Esophagus (tissue), 2 donors: Measurements from ENCODE around the gene DNAJC9. TPM values are rescaled to one million over a fixed set of nuclear protein-coding genes. Genes with fewer than 3 reads are reported as not detected.
A peak's percentile ranks its signal among the peaks of the same experiment; 100 is the strongest.

Source experiments
- H3K27ac ChIP-seq, 2 donors: one replicate each; pipeline ENCODE4 v1.5.1; 2013; ENCODE audit warnings: low read depth in 2 of 2, mild to moderate bottlenecking in 2 of 2, inconsistent platforms in 1 of 2, low read length in 1 of 2, moderate library complexity in 1 of 2
- H3K27me3 ChIP-seq, 2 donors: one replicate each; pipeline ENCODE4 v1.6.1; 2013; ENCODE audit warnings: low read length in 2 of 2, control low read depth in 1 of 2, mild to moderate bottlenecking in 1 of 2; ENCODE audit not compliant: insufficient read depth in 2 of 2, control insufficient read depth in 1 of 2
- H3K36me3 ChIP-seq, 2 donors: one replicate each; pipeline ENCODE4 v1.6.1; 2013; ENCODE audit warnings: low read length in 1 of 2; ENCODE audit not compliant: control insufficient read depth in 2 of 2, insufficient read depth in 2 of 2
- H3K4me1 ChIP-seq, 2 donors: one replicate each; pipeline ENCODE4 v1.6.1; 2013; ENCODE audit warnings: low read length in 1 of 2; ENCODE audit not compliant: control insufficient read depth in 2 of 2, insufficient read depth in 2 of 2
- H3K4me3 ChIP-seq, 2 donors: one replicate each; pipeline ENCODE4 v1.5.1; 2013; ENCODE audit warnings: low read length in 2 of 2, mild to moderate bottlenecking in 2 of 2, low read depth in 1 of 2, moderate library complexity in 1 of 2
- H3K9me3 ChIP-seq, 2 donors: one replicate each; pipeline ENCODE4 v1.6.1; 2013; ENCODE audit warnings: mild to moderate bottlenecking in 2 of 2, low read depth in 1 of 2, low read length in 1 of 2, moderate library complexity in 1 of 2; ENCODE audit not compliant: control insufficient read depth in 2 of 2, insufficient read depth in 1 of 2
- WGBS, 2 donors: extraction: QIAGEN DNeasy Blood & Tissue Kit; methylation state at CpG; one replicate each; pipeline ENCODE4 v1.1.7; 2013; 5-methylcytosine and 5-hydroxymethylcytosine counted together
- polyA plus RNA-seq, 2 donors: library from polyadenylated mRNA; stranded (reverse); fragments of 200-250 nt; gene quantifications; one replicate each; pipeline ENCODE4 v1.2.3, GENCODE V29; 2013
- donor health status: healthy with polysubstance abuse.
- donor health status: Bipolar disorder and iron deficiency.

DNAJC9 gene
- 10 to 100 TPM; 13.7 to 19.0 TPM for polyA plus RNA-seq

- 0 to 1% methylated on average over 78 of the region's 78 CpGs for WGBS, 2 donors
- no peaks in the 10 kb centered on the region for H3K9me3 ChIP-seq
- H3K36me3 ChIP-seq, result peaks cover 2 to 4% of the 10 kb centered on the region in 2 donors
- H3K4me1 ChIP-seq, result peaks cover 4 to 5% of the 10 kb centered on the region in 2 donors
- H3K27ac ChIP-seq, result peak within 1 kb of the TSS; percentile 96 to 98
- H3K27me3 ChIP-seq, result no peaks in the 10 kb centered on the region
- peak within 1 kb of the TSS; percentile 86 to 90 for H3K4me3 ChIP-seq
Measured at GRCh38 chr10:73246646-73247508, at the start of gene DNAJC9. Gene DNAJC9 (minus strand): TSS chr10:73247255. CDS start chr10:73247189, 66 bp downstream.

GRCh38 chr10:73293461-73293860 is 46.4 kb upstream of the DNAJC9 start:
- Histone ChIP-seq H3K9me3 (no peaks in the 10 kb centered on the region), H3K27me3 (no peaks in the 10 kb centered on the region), H3K4me1 (no peaks in the 10 kb centered on the region), H3K4me3 (no peak overlapping the region), H3K27ac (no peak overlapping the region), H3K36me3 (no peaks in the 10 kb centered on the region)
- 82 to 84% methylated on average over 3 of the region's 3 CpGs for WGBS, 2 donors

- H3K9me3 ChIP-seq, result no peaks in the 10 kb centered on the region
- H3K4me1 ChIP-seq, result no peaks in the 10 kb centered on the region
- no peak overlapping the region for H3K4me3 ChIP-seq
- H3K27me3 ChIP-seq, result no peaks in the 10 kb centered on the region
- 98 to 99% methylated on average over 1 of the region's 1 CpG for WGBS, 2 donors
- H3K27ac ChIP-seq, result no peak overlapping the region
- H3K36me3 ChIP-seq, result no peaks in the 10 kb centered on the region
Measured at GRCh38 chr10:73289958-73290357, 42.9 kb upstream of the DNAJC9 start.

- Histone ChIP-seq H3K36me3 (no peaks in the 10 kb centered on the region), H3K4me3 (no peak overlapping the region), H3K27me3 (no peaks in the 10 kb centered on the region), H3K27ac (no peak overlapping the region), H3K9me3 (no peaks in the 10 kb centered on the region), H3K4me1 (no peaks in the 10 kb centered on the region)
- WGBS, 2 donors, result 82 to 87% methylated on average over 1 of the region's 1 CpG
Measured at GRCh38 chr10:73287441-73287840, 40.4 kb upstream of the DNAJC9 start.

- H3K27ac ChIP-seq, result no peak overlapping the region
- no peaks in the 10 kb centered on the region for H3K4me1 ChIP-seq
- no peaks in the 10 kb centered on the region for H3K9me3 ChIP-seq
- 77 to 95% methylated on average over 3 of the region's 3 CpGs for WGBS, 2 donors
- no peak overlapping the region for H3K4me3 ChIP-seq
- H3K27me3 ChIP-seq, result no peaks in the 10 kb centered on the region
- H3K36me3 ChIP-seq, result no peaks in the 10 kb centered on the region
Measured at GRCh38 chr10:73281097-73281496, 34.0 kb upstream of the DNAJC9 start.

GRCh38 chr10:73264423-73264822 is 17.4 kb upstream of the DNAJC9 start:
- no peaks in the 10 kb centered on the region for H3K9me3 ChIP-seq
- H3K27ac ChIP-seq, result no peak overlapping the region
- 94 to 99% methylated on average over 2 of the region's 2 CpGs for WGBS, 2 donors
- no peak overlapping the region for H3K4me3 ChIP-seq
- H3K27me3 ChIP-seq, result no peaks in the 10 kb centered on the region
- H3K36me3 ChIP-seq, result no peaks in the 10 kb centered on the region
- no peaks in the 10 kb centered on the region for H3K4me1 ChIP-seq

- 47 to 48% methylated on average over 1 of the region's 1 CpG for WGBS, 2 donors
- H3K9me3 ChIP-seq, result no peaks in the 10 kb centered on the region
Measured at GRCh38 chr10:73263693-73264347, 16.8 kb upstream of the DNAJC9 start.

GRCh38 chr10:73262880-73263555 is 16.0 kb upstream of the DNAJC9 start:
- WGBS, 2 donors, result 68 to 70% methylated on average over 5 of the region's 5 CpGs
- Histone ChIP-seq H3K36me3 (no peaks in the 10 kb centered on the region), H3K27ac (no peak overlapping the region), H3K4me3 (no peak overlapping the region), H3K9me3 (no peaks in the 10 kb centered on the region), H3K4me1 (no peaks in the 10 kb centered on the region), H3K27me3 (no peaks in the 10 kb centered on the region)

More at GRCh38 chr10:73263693-73264347, 16.8 kb upstream of the DNAJC9 start:
- no peaks in the 10 kb centered on the region for H3K27me3 ChIP-seq
- H3K36me3 ChIP-seq, result no peaks in the 10 kb centered on the region
- no peak overlapping the region for H3K4me3 ChIP-seq
- H3K27ac ChIP-seq, result no peak overlapping the region
- H3K4me1 ChIP-seq, result no peaks in the 10 kb centered on the region

- Histone ChIP-seq H3K9me3 (no peaks in the 10 kb centered on the region), H3K4me3 (no peak overlapping the region), H3K27me3 (no peaks in the 10 kb centered on the region), H3K4me1 (no peaks in the 10 kb centered on the region), H3K27ac (no peak overlapping the region), H3K36me3 (no peaks in the 10 kb centered on the region)
- WGBS, 2 donors, result 57 to 69% methylated on average over 4 of the region's 4 CpGs
Measured at GRCh38 chr10:73262105-73262730, 15.2 kb upstream of the DNAJC9 start.
